GM18502 (cell line): ENCODE measurements around the gene SYT14.
"Not testable (repeated sequence)": the region's sequence is repeated elsewhere in the genome, so short reads cannot be mapped to it uniquely, and the experiment has no call there.

Experiments used
- ATAC-seq: cut with Tn5 transposase; IDR thresholded peaks from one replicate; pipeline ENCODE4 v1.9.1; 2021; ENCODE audit warnings: mild to moderate bottlenecking; ENCODE audit not compliant: unreplicated experiment, poor library complexity

The SYT14 gene

DNA sequence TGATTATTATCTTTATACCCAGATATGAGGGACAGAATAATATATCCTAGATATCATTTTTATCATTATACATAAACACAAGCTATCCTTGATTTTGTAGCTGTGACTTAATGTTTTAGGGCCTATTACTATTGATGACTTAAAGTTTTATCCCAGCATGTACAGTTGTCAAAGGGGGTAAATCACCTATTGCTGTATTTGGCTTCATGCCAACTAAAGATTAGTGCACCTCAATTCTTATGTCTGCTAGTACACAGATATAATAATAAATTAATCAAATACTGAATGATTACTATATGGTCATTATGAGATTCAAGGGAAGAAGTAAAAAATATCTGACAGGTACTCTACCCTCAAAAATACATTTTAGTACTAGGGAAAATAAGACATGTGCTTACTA is 84.0 kb downstream of the SYT14 start:
- no peak for ATAC-seq

DNA sequence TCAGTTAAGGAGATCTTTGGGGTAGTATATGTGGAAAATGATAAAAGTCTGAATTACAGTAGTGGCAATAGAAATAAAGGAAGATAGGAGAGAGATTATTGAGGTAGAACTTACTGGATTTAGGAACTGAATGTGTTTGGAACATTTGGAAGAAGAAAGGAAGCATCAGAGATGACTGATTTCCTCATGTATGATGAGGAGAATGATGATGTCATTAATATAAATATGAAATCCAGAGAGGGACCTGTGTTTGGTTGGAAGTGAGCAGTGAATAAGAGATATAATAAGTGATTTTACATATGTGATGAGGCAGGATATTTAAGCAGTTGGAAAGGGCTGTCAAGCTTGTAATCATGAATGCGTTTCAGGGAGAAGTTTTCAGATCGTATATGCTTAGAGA is 86.3 kb downstream of the SYT14 start:
- ATAC-seq, result no peak

DNA sequence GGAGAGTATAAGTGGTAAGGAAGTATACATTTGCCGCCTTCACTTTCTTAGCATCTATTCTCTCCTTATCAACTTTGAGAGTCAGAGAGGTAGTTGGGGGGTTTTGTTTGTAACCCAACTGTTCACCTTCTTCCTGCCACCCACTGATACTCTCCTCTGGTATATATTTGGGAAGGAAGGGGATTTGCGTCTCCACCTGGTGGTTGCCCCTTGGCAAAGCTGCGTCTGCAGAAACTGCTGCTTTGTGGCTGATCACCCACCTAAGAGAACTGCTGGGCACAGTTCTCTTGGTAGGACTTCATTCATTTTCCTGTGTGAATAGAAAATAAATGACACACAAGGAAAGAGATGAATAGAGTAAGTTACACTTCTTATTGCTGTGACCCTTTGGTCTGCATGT is 87.0 kb downstream of the SYT14 start:
- no peak for ATAC-seq

DNA sequence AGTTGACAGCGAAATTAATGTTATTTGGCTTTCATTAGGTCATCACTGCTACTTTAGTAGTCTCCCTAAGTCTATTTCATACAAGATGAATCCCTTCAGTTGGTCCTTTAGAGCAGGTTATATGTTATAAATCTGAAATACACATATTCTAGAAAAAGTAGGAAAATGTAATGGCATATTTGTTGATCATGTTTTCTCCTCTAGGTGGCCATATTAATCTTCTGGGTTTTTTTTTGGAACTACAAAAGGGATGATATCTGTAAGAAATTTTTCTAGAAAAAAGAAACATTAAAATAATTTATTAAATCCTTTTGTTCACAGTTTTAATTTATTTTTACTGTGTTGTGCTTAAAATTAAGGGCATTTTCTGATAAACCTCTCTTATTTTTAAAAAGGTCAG is 87.9 kb downstream of the SYT14 start:
- no peak for ATAC-seq

DNA sequence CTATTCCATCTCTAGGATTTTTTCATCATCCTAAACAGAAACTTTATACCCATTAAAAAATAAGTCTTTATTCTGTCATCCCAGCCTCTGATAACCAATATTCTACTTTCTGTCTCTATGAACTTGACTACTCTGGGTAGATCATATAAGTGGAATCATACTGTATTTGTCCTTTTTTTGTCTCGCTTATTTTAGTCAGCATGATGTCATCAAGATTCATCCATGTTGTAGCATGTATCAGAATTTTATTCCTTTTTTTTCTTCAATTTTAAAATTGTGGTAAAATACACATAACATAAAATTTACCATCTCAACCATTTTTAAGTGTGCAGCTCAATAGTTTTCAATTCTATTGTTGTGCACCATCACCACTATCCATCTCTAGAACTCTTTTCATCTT is 90.0 kb downstream of the SYT14 start:
- ATAC-seq, result no peak

DNA sequence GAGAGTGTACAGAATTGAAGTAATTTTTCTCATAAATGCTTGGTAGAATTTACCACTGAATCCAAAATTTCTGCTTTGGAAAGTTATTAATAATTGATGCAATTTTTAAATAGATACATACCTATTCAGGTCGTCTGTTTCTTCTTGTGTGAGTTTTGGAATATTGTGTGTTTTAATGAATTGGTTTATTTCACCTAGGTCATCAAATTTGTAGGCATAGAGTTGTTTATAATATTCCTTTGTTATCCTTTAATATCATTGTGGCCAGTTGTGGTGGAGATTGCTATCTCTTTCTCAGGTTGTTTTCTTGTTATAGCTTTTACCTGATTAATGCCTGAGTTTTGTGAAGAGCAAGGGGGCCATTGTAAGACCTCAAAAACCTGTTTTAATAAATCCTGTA is 93.5 kb downstream of the SYT14 start:
- ATAC-seq, result no peak

DNA sequence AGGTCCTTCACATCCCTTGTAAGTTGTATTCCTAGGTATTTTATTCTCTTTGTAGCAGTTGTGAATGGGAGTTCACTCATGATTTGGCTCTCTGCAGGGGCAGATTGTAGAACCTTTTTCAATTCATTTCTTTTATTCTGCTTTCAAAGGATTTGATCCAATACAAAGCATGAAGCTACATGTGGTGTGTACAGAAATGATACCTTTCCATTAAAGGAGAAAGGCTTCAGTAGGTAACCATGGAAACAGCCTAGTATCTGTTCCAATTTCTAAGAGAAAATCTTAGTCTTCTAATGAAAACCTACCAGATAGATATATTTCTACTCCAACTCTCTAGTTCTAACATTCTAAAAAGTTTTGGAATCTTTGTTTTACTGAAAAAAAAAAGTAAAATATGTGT is 105.0 kb downstream of the SYT14 start:
- no peak for ATAC-seq

DNA sequence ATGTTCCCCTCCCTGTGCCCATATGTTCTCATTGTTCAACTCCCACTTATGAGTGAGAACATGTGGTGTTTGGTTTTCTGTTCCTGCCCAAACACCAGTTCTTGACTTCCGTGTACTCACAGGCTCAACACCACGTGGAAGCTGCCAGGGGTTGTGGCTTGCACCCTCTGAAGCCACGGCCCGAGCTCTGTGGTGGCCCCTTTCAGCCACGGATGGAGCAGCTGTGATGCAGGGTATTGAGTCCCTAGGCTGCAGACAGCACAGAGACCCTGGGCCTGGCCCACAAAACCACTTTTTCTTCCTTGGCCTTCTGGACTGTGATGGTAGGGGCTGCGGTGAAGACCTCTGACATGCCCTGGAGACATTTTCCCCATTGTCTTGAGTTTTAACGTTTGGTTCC is 111.6 kb downstream of the SYT14 start:
- ATAC-seq, result no peak

DNA sequence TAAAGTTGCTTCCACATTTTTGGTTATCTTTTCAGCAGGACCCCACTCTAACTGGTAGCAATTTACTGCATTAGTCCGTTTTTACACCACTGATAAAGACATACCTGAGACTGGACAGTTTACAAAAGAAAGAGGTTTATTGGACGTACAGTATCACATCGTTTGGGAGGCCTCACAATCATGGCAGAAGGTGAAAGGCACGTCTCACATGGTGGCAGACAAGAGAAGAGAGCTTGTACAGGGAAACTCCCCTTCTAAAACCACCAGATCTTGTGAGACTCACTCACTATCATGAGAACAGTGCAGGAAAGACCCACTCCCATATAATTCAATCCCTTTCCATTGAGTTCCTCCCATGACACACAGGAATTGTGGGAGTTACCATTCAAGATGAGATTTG is 112.5 kb downstream of the SYT14 start:
- not testable (repeated sequence) for ATAC-seq

DNA sequence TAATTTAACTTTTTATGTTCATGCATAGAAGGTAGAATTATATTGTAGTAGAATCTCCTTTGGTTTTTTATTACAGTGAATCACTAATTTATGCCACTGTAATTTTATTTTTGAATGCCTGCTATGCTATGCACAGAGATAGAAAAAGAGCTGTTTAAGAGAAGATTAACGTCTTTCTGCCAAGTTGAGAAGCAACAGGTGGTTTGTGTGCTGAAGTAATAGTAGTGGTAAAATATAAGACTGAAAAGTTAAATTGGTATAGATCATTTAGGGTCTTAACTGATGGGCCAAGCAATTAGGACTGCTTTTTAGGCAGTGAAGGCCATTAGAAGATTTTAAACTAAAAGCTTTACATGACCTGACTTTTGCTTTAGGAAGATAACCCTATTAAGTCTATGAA is 115.1 kb downstream of the SYT14 start:
- no peak for ATAC-seq

DNA sequence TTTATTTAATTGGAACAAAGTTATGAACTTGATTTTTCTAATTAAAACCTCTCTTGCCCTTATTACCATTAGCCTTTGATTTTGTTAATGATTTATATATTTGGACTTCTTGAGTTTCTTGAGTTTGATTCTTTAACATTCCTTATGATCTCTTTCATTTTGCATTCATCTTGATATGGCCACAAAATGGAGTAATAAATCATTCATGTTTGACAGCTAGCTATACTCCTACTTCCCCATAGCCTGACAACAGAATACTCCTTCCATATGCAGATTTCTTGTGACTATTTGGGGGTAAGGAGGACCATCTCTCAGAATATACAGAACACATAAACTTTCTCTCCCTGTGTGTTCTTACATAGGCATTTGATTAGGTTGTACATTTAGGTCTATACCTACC is 119.6 kb downstream of the SYT14 start:
- no peak for ATAC-seq

DNA sequence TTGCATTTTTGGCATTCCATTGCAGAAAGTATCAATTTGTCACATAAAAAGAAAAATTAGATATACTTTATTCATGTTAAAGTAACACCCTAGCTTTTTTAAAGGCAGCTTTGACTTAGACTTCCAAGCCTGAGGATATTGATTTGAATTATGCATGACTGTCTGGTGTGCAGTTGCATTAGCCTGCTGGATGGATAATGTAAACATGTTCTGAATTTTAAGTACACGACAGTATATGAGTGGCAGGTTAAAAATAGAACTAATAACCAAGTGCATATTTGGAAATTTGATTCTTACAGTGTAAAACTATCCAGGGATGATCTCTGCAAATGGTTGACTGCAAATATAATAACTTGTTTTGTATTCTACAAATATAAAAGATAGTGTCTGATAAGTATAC is 124.0 kb downstream of the SYT14 start:
- ATAC-seq, result no peak

DNA sequence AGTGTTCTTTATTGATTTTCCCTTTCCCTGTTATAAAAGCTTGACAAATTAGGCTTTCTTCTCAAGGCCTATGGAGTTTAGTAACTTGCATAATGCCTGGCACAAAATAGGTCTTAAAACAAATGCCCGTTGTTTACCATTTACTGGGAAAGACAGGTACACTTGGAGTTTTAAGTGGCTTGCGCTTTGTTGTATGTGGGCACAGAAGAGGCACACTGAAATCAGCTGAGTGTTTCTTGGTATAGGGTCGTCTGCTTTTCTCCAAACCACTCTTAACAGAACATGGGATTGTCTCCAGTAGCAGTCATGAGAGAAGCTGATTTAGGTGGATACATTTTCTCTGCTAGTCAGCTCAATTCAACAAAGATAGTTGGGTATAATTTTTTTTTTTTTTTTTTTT is 132.5 kb downstream of the SYT14 start:
- ATAC-seq, result no peak

DNA sequence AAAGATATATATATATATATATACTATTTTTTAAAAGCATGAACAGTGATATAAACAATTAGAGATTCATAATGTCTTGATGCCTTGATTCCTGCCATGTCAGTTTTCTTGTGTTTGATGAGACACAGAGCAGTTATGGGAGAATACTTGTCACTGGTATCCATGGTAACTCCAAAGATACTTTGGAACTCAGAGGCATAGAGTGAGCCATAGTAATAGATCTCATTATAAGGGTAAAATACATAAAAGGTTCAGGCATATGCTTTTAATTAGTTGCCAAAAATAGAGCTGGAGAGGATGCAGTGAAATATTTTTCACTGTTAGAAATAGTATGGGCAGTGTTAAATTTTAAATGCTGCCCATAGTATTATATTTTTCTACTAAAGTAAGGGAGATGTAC is 134.1 kb downstream of the SYT14 start:
- no peak for ATAC-seq

DNA sequence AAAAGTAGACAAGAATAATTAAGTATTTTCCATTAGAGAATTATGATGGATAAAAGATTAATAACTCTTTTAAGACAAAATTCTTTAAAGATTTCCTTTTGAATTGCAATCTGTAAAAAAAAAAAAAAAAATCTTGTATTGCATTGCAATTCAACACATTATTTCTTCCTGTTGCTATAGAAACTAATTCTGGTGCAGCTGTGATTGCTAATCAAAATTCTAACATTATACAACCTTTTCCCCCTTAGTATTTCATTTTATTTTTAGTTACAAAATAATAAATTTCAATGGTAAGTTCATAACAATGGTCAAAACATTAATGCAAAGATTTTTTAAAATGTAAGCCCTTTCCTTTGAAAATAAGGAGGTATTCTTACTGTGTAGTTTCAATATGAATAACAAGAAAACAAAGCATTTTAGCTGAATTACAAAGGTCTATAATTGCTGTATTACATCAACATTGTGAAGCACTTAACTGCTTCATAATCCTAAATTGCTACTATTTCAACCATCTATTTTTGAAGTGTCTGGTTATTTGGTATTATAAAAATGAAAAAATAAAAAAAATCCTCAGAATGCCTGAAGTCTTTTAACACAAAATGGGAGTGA is 135.0 kb downstream of the SYT14 start:
- no peak for ATAC-seq

DNA sequence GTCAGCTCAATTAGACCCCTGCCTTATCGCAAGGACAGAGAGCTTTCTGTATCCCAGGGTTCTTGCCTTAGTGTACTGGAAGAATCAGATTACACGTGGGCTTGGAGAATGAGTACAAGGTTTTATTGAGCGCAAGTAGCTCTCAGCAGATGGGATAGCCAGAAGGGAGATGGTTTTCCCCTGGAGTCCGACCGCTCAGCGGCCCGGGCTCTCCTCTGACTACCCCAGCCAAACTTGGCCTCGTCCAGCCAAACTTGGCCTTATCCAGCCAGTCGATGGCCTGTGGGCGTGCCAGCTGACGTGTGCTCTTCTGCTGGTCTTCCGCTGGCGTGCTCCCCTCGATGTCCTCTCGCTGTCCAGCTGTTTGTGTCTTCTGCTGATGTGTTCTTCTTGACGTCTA is 136.9 kb downstream of the SYT14 start:
- no peak for ATAC-seq

DNA sequence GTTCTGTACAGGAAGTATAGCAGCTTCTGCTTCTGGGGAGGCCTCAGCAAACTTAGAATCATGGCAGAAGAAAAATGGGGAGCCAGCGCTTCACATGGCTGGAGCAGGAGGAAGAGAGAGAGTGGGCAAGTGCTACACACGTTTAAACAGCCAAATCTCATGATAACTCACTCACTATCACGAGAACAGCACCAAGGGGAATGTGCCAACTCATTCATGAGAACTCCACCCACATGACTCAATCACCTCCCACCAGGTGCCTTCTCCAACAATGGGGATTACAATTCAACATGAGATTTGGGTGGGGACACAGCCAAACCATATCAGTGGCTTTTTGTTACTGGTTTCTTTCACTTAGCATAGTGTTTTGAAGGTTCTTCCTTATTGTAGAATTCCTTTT is 138.6 kb downstream of the SYT14 start:
- ATAC-seq, result no peak

DNA sequence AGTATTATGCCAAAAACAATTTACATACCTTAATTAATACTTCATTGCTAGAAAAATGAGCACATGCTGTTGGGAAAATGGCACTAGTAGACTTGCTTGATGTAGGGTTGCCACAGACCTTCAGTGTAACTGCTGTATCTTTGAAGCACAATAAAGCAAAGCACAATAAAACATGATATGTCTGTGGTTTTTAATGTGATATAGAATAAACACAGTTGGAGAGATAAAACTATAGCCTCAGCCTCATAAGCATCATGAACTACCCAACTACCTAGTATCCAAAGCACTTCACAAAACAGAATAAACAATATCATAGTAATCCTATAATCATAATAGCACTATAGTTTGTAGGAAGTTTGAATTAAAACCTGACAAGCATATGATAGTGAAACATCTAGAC is 143.5 kb downstream of the SYT14 start:
- no peak for ATAC-seq

DNA sequence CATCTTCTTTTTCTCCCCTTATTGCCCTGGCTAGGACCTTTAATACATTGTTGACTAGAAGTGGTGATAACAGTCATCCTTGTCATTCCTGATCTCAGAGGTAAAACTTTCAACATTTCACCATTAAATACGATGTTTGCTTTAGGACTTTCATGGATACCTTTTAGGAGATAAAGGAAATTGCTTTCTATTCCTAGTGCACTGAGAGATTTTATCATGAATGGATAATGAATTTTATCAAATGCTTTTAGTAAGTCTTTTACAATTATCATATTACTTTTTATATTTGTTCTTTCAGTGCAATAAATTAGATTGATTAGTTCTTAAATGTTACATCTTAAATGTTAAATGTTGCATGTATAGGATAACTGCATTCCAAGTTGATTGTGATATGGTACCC is 147.3 kb downstream of the SYT14 start:
- no peak for ATAC-seq

DNA sequence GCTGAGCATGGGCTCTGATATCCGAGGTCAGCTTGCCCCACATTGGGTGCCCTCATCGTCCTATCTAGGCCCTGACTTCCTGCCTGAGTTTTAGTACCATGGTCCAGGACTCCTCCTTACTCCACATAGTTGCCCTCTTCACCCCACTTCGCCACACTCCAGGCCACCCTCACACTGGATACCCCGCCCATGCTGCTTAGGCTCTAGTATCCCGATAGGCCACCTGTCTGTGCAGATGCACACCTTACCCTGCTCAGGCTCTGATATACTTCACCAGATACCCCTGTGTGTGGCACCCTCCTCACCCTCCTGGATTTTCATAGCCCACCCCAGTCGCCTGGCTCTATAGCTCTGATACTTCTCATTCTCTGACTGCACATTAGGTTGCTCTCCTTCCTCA is 149.0 kb downstream of the SYT14 start:
- no peak for ATAC-seq

DNA sequence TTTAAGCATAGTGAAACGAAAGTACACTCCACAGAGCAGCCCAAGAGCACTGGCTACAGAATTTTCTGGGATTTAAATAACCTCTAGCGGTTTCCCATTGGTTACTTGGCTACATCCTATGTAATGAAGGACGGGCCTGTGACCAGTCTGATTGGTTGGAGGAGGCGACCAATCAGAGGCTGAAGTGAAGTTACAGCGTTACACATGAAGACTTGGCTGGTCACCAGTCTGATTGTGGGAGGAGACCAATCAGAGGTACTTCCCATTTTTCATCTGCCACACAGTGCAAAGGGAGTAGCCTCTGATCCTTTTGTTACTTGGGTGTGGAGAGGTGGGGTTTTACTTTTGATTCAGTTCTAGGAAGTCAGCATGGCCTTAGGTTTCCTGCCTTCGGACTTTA is 151.8 kb downstream of the SYT14 start:
- no peak for ATAC-seq

DNA sequence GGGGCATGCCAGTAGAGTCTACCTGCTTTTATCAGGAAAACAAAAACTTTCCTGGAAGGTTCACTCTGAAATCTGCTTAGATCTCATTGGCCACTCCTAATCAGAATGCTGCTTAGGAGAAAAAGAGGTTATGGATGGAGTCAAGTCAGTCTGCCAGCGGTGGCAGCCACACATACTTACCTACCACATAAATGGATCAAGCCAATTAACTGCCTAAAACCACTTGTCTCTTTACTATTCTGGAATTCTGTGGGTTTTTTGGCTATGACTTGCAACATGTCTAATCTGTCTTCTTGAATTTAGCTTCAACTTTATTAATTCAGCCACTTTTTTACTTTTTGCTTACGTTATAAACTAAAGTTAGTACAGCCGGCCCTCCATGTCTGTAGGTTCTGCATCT is 154.3 kb downstream of the SYT14 start:
- no peak for ATAC-seq

DNA sequence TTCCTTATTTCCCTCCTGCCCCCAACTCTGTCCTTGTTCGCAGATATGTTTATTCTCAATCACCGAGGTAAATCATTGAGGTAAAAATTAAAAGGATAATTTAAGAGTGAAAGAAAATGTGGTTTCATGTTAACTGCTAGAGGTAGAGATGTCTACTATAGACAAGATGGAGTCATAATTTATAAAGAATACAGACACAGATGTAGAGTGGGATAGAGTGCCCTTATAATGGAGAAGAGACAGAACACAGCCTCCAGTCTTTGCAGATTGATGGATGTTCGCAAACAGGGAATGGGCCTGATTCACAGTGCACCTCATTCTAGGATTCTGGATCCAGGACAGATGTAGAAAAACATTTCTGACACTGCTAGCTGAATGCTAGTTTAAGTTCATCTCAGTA is 155.4 kb downstream of the SYT14 start:
- ATAC-seq, result no peak
